ENCODE results near the gene CNKSR3.

The CNKSR3 gene

GRCh38 chr6:154354265-154354777, 156.2 kb downstream of the CNKSR3 start:
- H3K4me3 ChIP-seq (replicated peaks in 1 of 2; ENCODE audit: low read depth in 2 of 2, low read length in 2 of 2): no peak overlapping the region
- no peak for DNase-seq (ENCODE audit: low read depth in 2 of 2)
- no peak for TF ChIP-seq CTCF (IDR thresholded peaks at IDR 0.05; ENCODE audit: low read depth, low read length)

GRCh38 chr6:154353626-154354025, 156.9 kb downstream of the CNKSR3 start:
- no peak for TF ChIP-seq CTCF (IDR thresholded peaks at IDR 0.05; ENCODE audit: low read depth, low read length)
- no peak for DNase-seq (ENCODE audit: low read depth in 2 of 2)
- no peak overlapping the region for H3K4me3 ChIP-seq (replicated peaks in 1 of 2; ENCODE audit: low read depth in 2 of 2, low read length in 2 of 2)

GRCh38 chr6:154352898-154353585, 157.4 kb downstream of the CNKSR3 start:
- TF ChIP-seq CTCF (IDR thresholded peaks at IDR 0.05; ENCODE audit: low read depth, low read length): no peak
- no peak overlapping the region for H3K4me3 ChIP-seq (replicated peaks in 1 of 2; ENCODE audit: low read depth in 2 of 2, low read length in 2 of 2)
- DNase-seq (ENCODE audit: low read depth in 2 of 2): no peak

- no peak for DNase-seq (ENCODE audit: low read depth in 2 of 2)
- no peak overlapping the region for H3K4me3 ChIP-seq (replicated peaks in 1 of 2; ENCODE audit: low read depth in 2 of 2, low read length in 2 of 2)
- TF ChIP-seq CTCF (IDR thresholded peaks at IDR 0.05; ENCODE audit: low read depth, low read length): no peak
These were observed 160.2 kb downstream of the CNKSR3 start for GRCh38 chr6:154350293-154350692.

- DNase-seq (ENCODE audit: low read depth in 2 of 2): no peak
- H3K4me3 ChIP-seq (replicated peaks in 1 of 2; ENCODE audit: low read depth in 2 of 2, low read length in 2 of 2): no peak overlapping the region
- TF ChIP-seq CTCF (IDR thresholded peaks at IDR 0.05; ENCODE audit: low read depth, low read length): no peak
These were observed 162.5 kb downstream of the CNKSR3 start for GRCh38 chr6:154347981-154348380.

GRCh38 chr6:154345811-154346210, 164.7 kb downstream of the CNKSR3 start:
- no peak for DNase-seq (ENCODE audit: low read depth in 2 of 2)
- H3K4me3 ChIP-seq (replicated peaks in 1 of 2; ENCODE audit: low read depth in 2 of 2, low read length in 2 of 2): no peak overlapping the region
- TF ChIP-seq CTCF (IDR thresholded peaks at IDR 0.05; ENCODE audit: low read depth, low read length): no peak
